ENCODE results near the gene PLEKHO2.

DNA sequence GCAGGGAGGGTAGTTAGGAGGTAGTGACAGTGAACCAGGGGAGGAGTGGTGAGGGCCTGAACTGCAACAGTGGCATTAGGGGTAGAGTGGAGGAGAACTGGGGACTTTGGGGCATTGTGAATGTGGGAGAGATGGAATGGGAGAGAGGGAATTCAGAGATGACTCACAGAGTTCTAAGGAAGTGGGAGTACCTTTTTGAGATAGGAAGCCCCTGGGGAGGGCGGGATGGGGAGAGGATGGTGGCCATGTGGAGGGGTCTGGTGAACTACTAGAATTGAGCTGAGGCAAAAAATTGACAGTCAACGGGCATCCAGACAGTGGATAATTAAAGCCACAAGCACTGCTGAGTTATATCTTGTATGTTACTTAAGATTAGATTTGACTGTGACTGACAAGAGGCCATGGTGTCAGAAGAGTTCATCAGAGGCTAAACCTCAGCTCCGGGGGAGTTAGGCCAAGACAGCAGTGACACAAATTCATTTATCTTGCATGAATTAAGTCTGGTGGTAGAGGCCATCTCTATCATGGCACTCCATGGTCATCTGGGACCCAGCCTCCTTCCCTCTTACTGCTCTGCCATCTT is 34.0 kb downstream of the PLEKHO2 start:
- no peak for TF ChIP-seq POLR2A (IDR thresholded peaks at IDR 0.05)
- TF ChIP-seq, protein P1, sequence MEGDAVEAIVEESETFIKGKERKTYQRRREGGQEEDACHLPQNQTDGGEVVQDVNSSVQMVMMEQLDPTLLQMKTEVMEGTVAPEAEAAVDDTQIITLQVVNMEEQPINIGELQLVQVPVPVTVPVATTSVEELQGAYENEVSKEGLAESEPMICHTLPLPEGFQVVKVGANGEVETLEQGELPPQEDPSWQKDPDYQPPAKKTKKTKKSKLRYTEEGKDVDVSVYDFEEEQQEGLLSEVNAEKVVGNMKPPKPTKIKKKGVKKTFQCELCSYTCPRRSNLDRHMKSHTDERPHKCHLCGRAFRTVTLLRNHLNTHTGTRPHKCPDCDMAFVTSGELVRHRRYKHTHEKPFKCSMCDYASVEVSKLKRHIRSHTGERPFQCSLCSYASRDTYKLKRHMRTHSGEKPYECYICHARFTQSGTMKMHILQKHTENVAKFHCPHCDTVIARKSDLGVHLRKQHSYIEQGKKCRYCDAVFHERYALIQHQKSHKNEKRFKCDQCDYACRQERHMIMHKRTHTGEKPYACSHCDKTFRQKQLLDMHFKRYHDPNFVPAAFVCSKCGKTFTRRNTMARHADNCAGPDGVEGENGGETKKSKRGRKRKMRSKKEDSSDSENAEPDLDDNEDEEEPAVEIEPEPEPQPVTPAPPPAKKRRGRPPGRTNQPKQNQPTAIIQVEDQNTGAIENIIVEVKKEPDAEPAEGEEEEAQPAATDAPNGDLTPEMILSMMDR (IDR thresholded peaks at IDR 0.05 in 4 of 5, conservative IDR thresholded peaks at IDR 0.05 in 1 of 5) = no peak
